ENCODE data around the gene SH3GLB2.

GRCh38 chr9:129005336-129005997 is 22.7 kb downstream of the SH3GLB2 start:
- no peak for TF ChIP-seq EZH2 (optimal IDR thresholded peaks at IDR 0.05; ENCODE audit: low read depth, low read length)
- TF ChIP-seq, protein P1, sequence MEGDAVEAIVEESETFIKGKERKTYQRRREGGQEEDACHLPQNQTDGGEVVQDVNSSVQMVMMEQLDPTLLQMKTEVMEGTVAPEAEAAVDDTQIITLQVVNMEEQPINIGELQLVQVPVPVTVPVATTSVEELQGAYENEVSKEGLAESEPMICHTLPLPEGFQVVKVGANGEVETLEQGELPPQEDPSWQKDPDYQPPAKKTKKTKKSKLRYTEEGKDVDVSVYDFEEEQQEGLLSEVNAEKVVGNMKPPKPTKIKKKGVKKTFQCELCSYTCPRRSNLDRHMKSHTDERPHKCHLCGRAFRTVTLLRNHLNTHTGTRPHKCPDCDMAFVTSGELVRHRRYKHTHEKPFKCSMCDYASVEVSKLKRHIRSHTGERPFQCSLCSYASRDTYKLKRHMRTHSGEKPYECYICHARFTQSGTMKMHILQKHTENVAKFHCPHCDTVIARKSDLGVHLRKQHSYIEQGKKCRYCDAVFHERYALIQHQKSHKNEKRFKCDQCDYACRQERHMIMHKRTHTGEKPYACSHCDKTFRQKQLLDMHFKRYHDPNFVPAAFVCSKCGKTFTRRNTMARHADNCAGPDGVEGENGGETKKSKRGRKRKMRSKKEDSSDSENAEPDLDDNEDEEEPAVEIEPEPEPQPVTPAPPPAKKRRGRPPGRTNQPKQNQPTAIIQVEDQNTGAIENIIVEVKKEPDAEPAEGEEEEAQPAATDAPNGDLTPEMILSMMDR (IDR thresholded peaks at IDR 0.05; ENCODE audit: low read length) = no peak
- no peak for TF ChIP-seq EZH2phosphoT487 (IDR thresholded peaks at IDR 0.05; ENCODE audit: low read length)

All from MM.1S (cell line).